Endothelial cell of umbilical vein (primary cell): Measurements from ENCODE around the gene TARBP2. TPM values are rescaled to one million over a fixed set of nuclear protein-coding genes. Genes with fewer than 3 reads are reported as not detected.

Experiments used
- BruUV-seq: library from RNA; stranded (reverse); fragments of 400-500 nt; replicated peaks from 2 replicates; lab custom pipeline; 2021; lab: Mats Ljungman, UMichigan
- CTCF ChIA-PET: fragments of 300-600, 350-600 bp; sonication (Branson Sonifier 250); formaldehyde crosslinking; loops from one replicate; lab custom pipeline; 2021; ENCODE audit warnings: antibody characterized with exemption, inconsistent platforms; lab: Charles Lee
- POLR2A ChIA-PET: fragments of 300-600, 350-600 bp; sonication (Branson Sonifier 250); formaldehyde crosslinking; loops from one replicate; lab custom pipeline; 2021; ENCODE audit warnings: antibody characterized with exemption, inconsistent platforms; lab: Charles Lee
- DNase-seq: peaks from one replicate; pipeline ENCODE4 v3.0.0-alpha.2; 2011; ENCODE audit warnings: low read depth, low spot score
- FAIRE-seq: peaks from 2 replicates; lab custom pipeline; 2011; peaks lifted over from hg19 to GRCh38; lab: Jason Lieb, UNC
- H2AFZ ChIP-seq: 2 replicates; pipeline ENCODE4 v1.6.0; 2012; ENCODE audit warnings: low read depth, low read length, control low read depth, inconsistent platforms
- H3K27ac ChIP-seq: 2 replicates; pipeline ENCODE4 v1.5.1; 2011; ENCODE audit warnings: low read depth, mild to moderate bottlenecking, control low read depth, low read length, moderate library complexity; ENCODE audit not compliant: insufficient read depth
- H3K27me3 ChIP-seq, 2 experiments: 2 replicates each; pipeline versions ENCODE4 v1.6.0 to v1.6.1; 2011; ENCODE audit warnings: low read length in 2 of 2, mixed read lengths in 1 of 2; ENCODE audit not compliant: control insufficient read depth in 2 of 2, insufficient read depth in 2 of 2
- H3K36me3 ChIP-seq, 2 experiments: 2 replicates in 1 of 2; 3 replicates in 1 of 2; pipeline ENCODE4 v1.5.1; 2011; ENCODE audit warnings: low read length in 2 of 2, mild to moderate bottlenecking in 1 of 2, moderate library complexity in 1 of 2; ENCODE audit not compliant: control insufficient read depth in 2 of 2, insufficient read depth in 2 of 2; ENCODE audit errors: extremely low read depth in 1 of 2
- H3K4me1 ChIP-seq: 3 replicates; pipeline ENCODE4 v1.5.1; 2011; ENCODE audit warnings: mild to moderate bottlenecking, low read length; ENCODE audit not compliant: control insufficient read depth, insufficient read depth; ENCODE audit errors: extremely low read depth
- H3K4me2 ChIP-seq: 2 replicates; pipeline ENCODE4 v1.6.1; 2011; ENCODE audit warnings: low read length, control low read depth, mixed read lengths; ENCODE audit not compliant: insufficient read depth
- H3K4me3 ChIP-seq, 3 experiments: fragments of 200-600 bp in 1 of 3; sonication (generic), shearing (Covaris generic) in 1 of 3; replicated peaks in 1 of 3; 2 replicates each; pipeline ENCODE4 v1.5.1; 2011 to 2016; ENCODE audit warnings: control low read depth in 3 of 3, low read length in 3 of 3, mild to moderate bottlenecking in 2 of 3, inconsistent platforms in 1 of 3, low read depth in 1 of 3, moderate library complexity in 1 of 3; ENCODE audit not compliant: insufficient read depth in 1 of 3
- H3K79me2 ChIP-seq: 2 replicates; pipeline ENCODE4 v1.6.0; 2012; ENCODE audit warnings: low read length, inconsistent platforms; ENCODE audit not compliant: control insufficient read depth, insufficient read depth
- H3K9ac ChIP-seq: replicated peaks from 2 replicates; pipeline ENCODE3; 2011; ENCODE audit warnings: low read length, control low read depth; ENCODE audit not compliant: insufficient read depth; ENCODE audit errors: extremely low read depth
- H3K9me1 ChIP-seq: replicated peaks from 3 replicates; pipeline ENCODE4 v1.6.0; 2011; ENCODE audit warnings: mild to moderate bottlenecking, low read length; ENCODE audit not compliant: control insufficient read depth, insufficient read depth; ENCODE audit errors: extremely low read depth
- H3K9me3 ChIP-seq: replicated peaks from 2 replicates; pipeline ENCODE4 v1.5.1; 2012; ENCODE audit warnings: low read length, inconsistent platforms; ENCODE audit not compliant: control insufficient read depth, insufficient read depth
- H4K20me1 ChIP-seq: replicated peaks from 2 replicates; pipeline ENCODE3; 2011; ENCODE audit warnings: mild to moderate bottlenecking, low read length; ENCODE audit not compliant: control insufficient read depth, insufficient read depth; ENCODE audit errors: extremely low read depth
- EZH2 ChIP-seq: IDR thresholded peaks from 2 replicates; pipeline ENCODE4 v1.6.1; 2012; ENCODE audit warnings: borderline replicate concordance, low read depth, mild to moderate bottlenecking, moderate library complexity, low read length, inconsistent platforms; ENCODE audit not compliant: severe bottlenecking
- FOS ChIP-seq: IDR thresholded peaks from 2 replicates; pipeline ENCODE4 v1.6.1; 2011; ENCODE audit warnings: mild to moderate bottlenecking, low read length, moderate library complexity, borderline replicate concordance; ENCODE audit not compliant: insufficient read depth
- GATA2 ChIP-seq: IDR thresholded peaks from 2 replicates; pipeline ENCODE4 v1.7.0; 2011; ENCODE audit warnings: low read depth, mild to moderate bottlenecking, moderate library complexity, mixed read lengths, low read length; ENCODE audit not compliant: insufficient read length, insufficient read depth
- JUN ChIP-seq: IDR thresholded peaks from 2 replicates; pipeline ENCODE4 v1.6.1; 2011; ENCODE audit warnings: borderline replicate concordance, low read depth; ENCODE audit not compliant: insufficient read length, insufficient read depth
- MYC ChIP-seq: IDR thresholded peaks from one replicate; pipeline ENCODE4 v1.6.1; 2011; ENCODE audit warnings: mild to moderate bottlenecking, low read depth, low read length
- POLR2A ChIP-seq: IDR thresholded peaks from 2 replicates; pipeline ENCODE4 v1.6.1; 2012; ENCODE audit warnings: low read depth, mild to moderate bottlenecking, control low read depth, low read length
- POLR2AphosphoS5 ChIP-seq: IDR thresholded peaks from 2 replicates; pipeline ENCODE4 v1.6.1; 2012; ENCODE audit warnings: low read depth, mild to moderate bottlenecking, control low read depth, low read length, moderate library complexity; ENCODE audit not compliant: insufficient read depth
- dilution Hi-C: fragments of 300-500 bp; cut with MboI; formaldehyde crosslinking; loops from one replicate; pipeline ENCODE4 v1.15.0; 2019; ENCODE audit warnings: low sequenced_read_pairs; ENCODE audit not compliant: extremely low pct_ligation_motif_present
- intact Hi-C: fragments of 100-400 bp; cut with micrococcal nuclease; formaldehyde crosslinking; loops from one replicate; pipeline ENCODE4 v1.10.0; 2022
- polyA plus RNA-seq, 4 experiments: library from polyadenylated mRNA; depleted of rRNA in 3 of 4; stranded (reverse) in 3 of 4; unstranded in 1 of 4; fragments of >200 nt; gene quantifications; 2 replicates each; pipeline versions ENCODE4 v1.2.1 to v1.2.3, GENCODE V29; 2011 to 2012; ENCODE audit warnings: missing spikeins in 1 of 4
- total RNA-seq: library from RNA; stranded (reverse); gene quantifications from 2 replicates; pipeline ENCODE4 v1.2.3, GENCODE V29; 2021
- TF ChIP-seq, protein P1 (sequence below): IDR thresholded peaks from 2 replicates; pipeline ENCODE4 v1.6.1; 2011; ENCODE audit not compliant: insufficient read depth, insufficient read length
- TF ChIP-seq, protein P2 (sequence below), 2 donors: IDR thresholded peaks; 1 replicate in 1 of 2; 2 replicates in 1 of 2; pipeline ENCODE4 v1.5.1; 2011; ENCODE audit warnings: low read length in 2 of 2, mild to moderate bottlenecking in 2 of 2, moderate library complexity in 2 of 2, control low read depth in 1 of 2, inconsistent platforms in 1 of 2, low read depth in 1 of 2; ENCODE audit not compliant: insufficient read depth in 1 of 2; ENCODE audit errors: extremely low read depth in 1 of 2

TARBP2 gene
- total and polyA plus RNA-seq, 2 donors (not counting 3 experiments of a cell fraction or from before 2014, with no cell fraction given) = 57.2 to 82.8 TPM

DNA sequence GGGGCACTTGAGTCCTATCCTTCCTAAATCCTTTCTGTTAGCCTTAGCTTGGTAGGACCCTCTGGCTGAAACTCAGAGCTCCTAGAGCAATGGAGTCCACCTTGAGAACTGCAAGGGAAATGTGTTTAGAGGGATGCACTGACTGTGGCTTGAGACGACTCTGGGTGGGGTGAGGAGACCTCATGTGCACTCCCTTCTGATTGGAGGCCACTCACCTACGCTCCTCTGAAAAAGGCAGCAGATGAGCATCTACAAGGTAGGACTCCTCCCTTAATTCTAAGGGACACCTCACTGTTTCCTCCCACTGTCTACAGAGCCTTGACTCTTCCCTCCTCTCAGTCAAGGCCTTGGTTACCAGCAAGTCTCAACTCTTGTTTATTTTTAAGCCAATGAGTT is 2.9 kb upstream of the TARBP2 start:
- Histone ChIP-seq H3K9me1 (no peaks in the 10 kb centered on the region), H3K79me2 (peaks cover 15% of the 10 kb centered on the region), H3K4me3 (no peak overlapping the region), H3K9me3 (no peaks in the 10 kb centered on the region), H3K4me2 (no peak overlapping the region), H4K20me1 (no peaks in the 10 kb centered on the region), H2AFZ (no peak overlapping the region), H3K9ac (no peak overlapping the region), H3K36me3 (no peaks in the 10 kb centered on the region), H3K27me3 (no peaks in the 10 kb centered on the region), H3K27ac (no peak overlapping the region), H3K4me1 (peaks cover 37% of the 10 kb centered on the region)
- TF ChIP-seq FOS (no peak), POLR2AphosphoS5 (no peak), POLR2A (no peak), MYC (no peak), EZH2 (no peak), GATA2 (no peak), JUN (no peak)
- TF ChIP-seq, protein P1, sequence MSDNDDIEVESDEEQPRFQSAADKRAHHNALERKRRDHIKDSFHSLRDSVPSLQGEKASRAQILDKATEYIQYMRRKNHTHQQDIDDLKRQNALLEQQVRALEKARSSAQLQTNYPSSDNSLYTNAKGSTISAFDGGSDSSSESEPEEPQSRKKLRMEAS = no peak
- TF ChIP-seq, protein P2, sequence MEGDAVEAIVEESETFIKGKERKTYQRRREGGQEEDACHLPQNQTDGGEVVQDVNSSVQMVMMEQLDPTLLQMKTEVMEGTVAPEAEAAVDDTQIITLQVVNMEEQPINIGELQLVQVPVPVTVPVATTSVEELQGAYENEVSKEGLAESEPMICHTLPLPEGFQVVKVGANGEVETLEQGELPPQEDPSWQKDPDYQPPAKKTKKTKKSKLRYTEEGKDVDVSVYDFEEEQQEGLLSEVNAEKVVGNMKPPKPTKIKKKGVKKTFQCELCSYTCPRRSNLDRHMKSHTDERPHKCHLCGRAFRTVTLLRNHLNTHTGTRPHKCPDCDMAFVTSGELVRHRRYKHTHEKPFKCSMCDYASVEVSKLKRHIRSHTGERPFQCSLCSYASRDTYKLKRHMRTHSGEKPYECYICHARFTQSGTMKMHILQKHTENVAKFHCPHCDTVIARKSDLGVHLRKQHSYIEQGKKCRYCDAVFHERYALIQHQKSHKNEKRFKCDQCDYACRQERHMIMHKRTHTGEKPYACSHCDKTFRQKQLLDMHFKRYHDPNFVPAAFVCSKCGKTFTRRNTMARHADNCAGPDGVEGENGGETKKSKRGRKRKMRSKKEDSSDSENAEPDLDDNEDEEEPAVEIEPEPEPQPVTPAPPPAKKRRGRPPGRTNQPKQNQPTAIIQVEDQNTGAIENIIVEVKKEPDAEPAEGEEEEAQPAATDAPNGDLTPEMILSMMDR (IDR thresholded peaks at IDR 0.05; ENCODE audit: extremely low read depth in 1 of 2, insufficient read depth in 1 of 2, low read depth in 1 of 2, low read length in 2 of 2) = no peak
- DNase-seq = no peak
- no peak for FAIRE-seq
- BruUV-seq = no TSS peak
- ChIA-PET POLR2A (interaction anchor here (0.6 kb wide), 1 partner anchor 60 kb away, joined by 3 read pairs; no protein-coding TSS in a partner anchor), CTCF (interaction anchor here (1.9 kb wide), 1 partner anchor 11 kb away, joined by 6 read pairs; no protein-coding TSS in a partner anchor)
- dilution Hi-C loops (no loop called here), intact Hi-C loops (no loop called here)
